Adrenal gland (tissue), 12 donors: ENCODE results near the gene SPPL3. TPM values are rescaled to one million over a fixed set of nuclear protein-coding genes. Genes with fewer than 3 reads are reported as not detected.

ENCODE experiments used
- DNase-seq, 7 donors: peaks; one replicate each; pipeline ENCODE4 v3.0.0-alpha.2; 2019 to 2020
- H3K27ac ChIP-seq, 5 donors: fragments of 200-600 bp; sonication (generic) in 4 of 5; 1 replicate in 3 of 5; 2 replicates in 2 of 5; pipeline versions ENCODE4 v1.5.1 to v1.8.0; 2016 to 2020; ENCODE audit warnings: mild to moderate bottlenecking in 1 of 5
- H3K27me3 ChIP-seq: fragments of 200-600 bp; 2 replicates; pipeline ENCODE4 v1.8.0; 2021
- H3K36me3 ChIP-seq, 2 donors: fragments of 200-600 bp; replicated peaks in 1 of 2; 1 replicate in 1 of 2; 2 replicates in 1 of 2; pipeline versions ENCODE4 v1.5.1 to v1.8.0; 2018 to 2022
- H3K4me1 ChIP-seq, 2 donors: fragments of 200-600 bp; replicated peaks in 1 of 2; 1 replicate in 1 of 2; 2 replicates in 1 of 2; pipeline versions ENCODE4 v1.5.1 to v1.8.0; 2018 to 2021
- H3K4me3 ChIP-seq, 4 donors: fragments of 200-600 bp; sonication (generic) in 3 of 4; one replicate each; pipeline ENCODE4 v1.5.1; 2016 to 2018
- H3K9me3 ChIP-seq, 3 donors: fragments of 200-600 bp; sonication (generic) in 1 of 3; replicated peaks in 1 of 3; 1 replicate in 2 of 3; 2 replicates in 1 of 3; pipeline versions ENCODE4 v1.5.1 to v1.8.0; 2016 to 2021
- CTCF ChIP-seq, 6 experiments: fragments of 450-650 bp in 4 of 6; fragments of 200-600 bp in 2 of 6; sonication (generic) in 1 of 6; IDR thresholded peaks; 1 replicate in 5 of 6; 2 replicates in 1 of 6; pipeline versions ENCODE4 v1.5.1 to v1.8.0; 2016 to 2021; ENCODE audit warnings: antibody characterized with exemption in 6 of 6, mild to moderate bottlenecking in 2 of 6, moderate library complexity in 1 of 6
- POLR2A ChIP-seq, 2 donors: fragments of 450-650 bp; IDR thresholded peaks; one replicate each; pipeline ENCODE4 v1.6.1; 2017; ENCODE audit warnings: antibody characterized with exemption in 2 of 2, mild to moderate bottlenecking in 2 of 2, moderate library complexity in 1 of 2
- WGBS, 4 donors: extraction: QIAGEN DNeasy Blood & Tissue Kit in 2 of 4; methylation state at CpG; one replicate each; pipeline versions ENCODE4 v1.1.5 to v1.1.7; 2013 to 2017; 5-methylcytosine and 5-hydroxymethylcytosine counted together
- intact Hi-C, 2 donors: fragments of 100-400 bp; cut with DNase I; formaldehyde crosslinking; loops; one replicate each; pipeline versions ENCODE4 v1.14.1 to v1.15.0; 2022 to 2023
- polyA plus RNA-seq, 3 donors: library from polyadenylated mRNA; stranded (reverse); fragments of 200-250 nt in 2 of 3; fragments of 350-450 nt in 1 of 3; fragmentation: Illumina TruSeq in 1 of 3; extraction: RNeasy Lipid Tissue Mini Kit (QIAGEN cat#74804) in 1 of 3; gene quantifications; one replicate each; pipeline ENCODE4 v1.2.3, GENCODE V29; 2013 to 2014
- total RNA-seq, 9 donors: library from RNA; depleted of rRNA in 4 of 9; stranded (reverse); fragments of >200 nt in 4 of 9; fragments of 120-200 nt in 1 of 9; fragmentation: NEBNext Ultra II Directional in 1 of 9; extraction: Animal tissue kit (Norgen Biotek cat#: 25700) in 1 of 9; gene quantifications; one replicate each; pipeline versions ENCODE4 v1.1.0 to v1.2.4, GENCODE V29; 2013 to 2023
- donor health status: healthy with polysubstance abuse.
- donor health status: Bipolar disorder and iron deficiency.
- donor health status: DM: yes; HTN: yes; CAD: no.
- donor health status: DM: no; HTN: no; CAD: no.
- donor health status: DM: no; HTN: no; CAD: no.
- donor health status: DM: yes; HTN: yes; CAD: no.

The SPPL3 gene
- total and polyA plus RNA-seq, 12 donors: 10.5 to 50.6 (median 21.3) TPM

- H3K4me1 ChIP-seq: peaks cover 12 to 47% of the 10 kb centered on the region in 2 donors
- WGBS, 4 donors: 79 to 95% (median 91%) methylated on average over 2 of the region's 2 CpGs
- intact Hi-C loops: loop anchor here in 1 of 2 donors (10.0 kb wide), 1 partner anchor 134 kb away; the partner anchor contains the start of gene POP5
- no peak for DNase-seq
- TF ChIP-seq CTCF (IDR thresholded peaks at IDR 0.05): no peak
- TF ChIP-seq POLR2A (IDR thresholded peaks at IDR 0.05): no peak
- H3K4me3 ChIP-seq: no peak overlapping the region
- peak overlapping the region in 2 of 5 donors; percentile 87 to 91 for H3K27ac ChIP-seq
- H3K36me3 ChIP-seq: peaks cover 0 to 97% of the 10 kb centered on the region in 2 donors
- H3K9me3 ChIP-seq: no peaks in the 10 kb centered on the region
- no peaks in the 10 kb centered on the region for H3K27me3 ChIP-seq
Measured at GRCh38 chr12:120719072-120719471, 185.1 kb downstream of the SPPL3 start.

GRCh38 chr12:120718055-120718454 lies 186.1 kb downstream of the SPPL3 start:
- DNase-seq: peak in 3 of 7 donors; percentile 52 to 78 (median 66)
- intact Hi-C loops: loop anchor here in 1 of 2 donors (10.0 kb wide), 1 partner anchor 133 kb away; the partner anchor contains the start of gene POP5
- Histone ChIP-seq H3K36me3 (peaks cover 0 to 93% of the 10 kb centered on the region in 2 donors), H3K27ac (peak overlapping the region in 3 of 5 donors; percentile 26 to 91 (median 52)), H3K9me3 (no peaks in the 10 kb centered on the region), H3K4me3 (no peak overlapping the region), H3K27me3 (no peaks in the 10 kb centered on the region), H3K4me1 (peaks cover 12 to 52% of the 10 kb centered on the region in 2 donors)
- WGBS, 4 donors: 70 to 80% (median 76%) methylated on average over 9 of the region's 9 CpGs
- no peak for TF ChIP-seq POLR2A (IDR thresholded peaks at IDR 0.05)
- no peak for TF ChIP-seq CTCF (IDR thresholded peaks at IDR 0.05)

GRCh38 chr12:120713861-120714482 lies 190.2 kb downstream of the SPPL3 start:
- DNase-seq: peak; percentile 77 to 91 (median 85)
- WGBS, 4 donors: 18 to 23% (median 22%) methylated on average over 4 of the region's 4 CpGs
- TF ChIP-seq CTCF (IDR thresholded peaks at IDR 0.05) (peak; percentile 82 to 87 (median 86)), POLR2A (IDR thresholded peaks at IDR 0.05) (no peak)
- no peaks in the 10 kb centered on the region for H3K9me3 ChIP-seq
- no peak overlapping the region for H3K4me3 ChIP-seq
- peaks cover 11 to 45% of the 10 kb centered on the region in 2 donors for H3K4me1 ChIP-seq
- peaks cover 0 to 53% of the 10 kb centered on the region in 2 donors for H3K36me3 ChIP-seq
- intact Hi-C loops: loop anchor here (5.0 to 10.0 kb wide), 3 partner anchors 67 to 132 kb away; partner anchors contain the start of gene POP5 (in 2 of the 2)
- no peaks in the 10 kb centered on the region for H3K27me3 ChIP-seq
- no peak overlapping the region for H3K27ac ChIP-seq

GRCh38 chr12:120712610-120713009 lies 191.5 kb downstream of the SPPL3 start:
- Histone ChIP-seq H3K36me3 (peaks cover 0 to 40% of the 10 kb centered on the region in 2 donors), H3K27ac (no peak overlapping the region), H3K27me3 (no peaks in the 10 kb centered on the region), H3K9me3 (no peaks in the 10 kb centered on the region), H3K4me1 (peaks cover 11 to 32% of the 10 kb centered on the region in 2 donors), H3K4me3 (no peak overlapping the region)
- WGBS, 4 donors: 70 to 76% (median 73%) methylated on average over 6 of the region's 6 CpGs
- no peak for TF ChIP-seq POLR2A (IDR thresholded peaks at IDR 0.05)
- no peak for TF ChIP-seq CTCF (IDR thresholded peaks at IDR 0.05)
- intact Hi-C loops: loop anchor here (5.0 to 10.0 kb wide), 3 partner anchors 65 to 130 kb away; partner anchors contain the start of gene POP5 (in 2 of the 2)
- DNase-seq: no peak

Other genes starting within 250 kb of the SPPL3 start
- 100 to 1,000 TPM; 210 to 555 (median 285) TPM for gene MLEC, start 217.2 kb downstream of the SPPL3 start, total RNA-seq
- 100 to 1,000 TPM in 1 of 3 donors, 10 to 100 TPM in 2; 68.3 to 286 (median 90.0) TPM for gene MLEC, start 217.2 kb downstream of the SPPL3 start, polyA plus RNA-seq
- gene UNC119B, start 193.9 kb downstream of the SPPL3 start, total RNA-seq: 10 to 100 TPM; 21.5 to 97.5 (median 66.2) TPM
- 10 to 100 TPM; 14.0 to 43.9 (median 17.9) TPM for gene UNC119B, start 193.9 kb downstream of the SPPL3 start, polyA plus RNA-seq
- gene ACADS, start 178.5 kb downstream of the SPPL3 start, total RNA-seq: 100 to 1,000 TPM in 4 of 9 donors, 10 to 100 TPM in 5; 54.9 to 179 (median 94.1) TPM
- 10 to 100 TPM in 2 of 3 donors, 1 to 10 TPM in 1; 6.2 to 68.4 (median 53.9) TPM for gene ACADS, start 178.5 kb downstream of the SPPL3 start, polyA plus RNA-seq
- gene HNF1A, start 74.2 kb upstream of the SPPL3 start, total RNA-seq: under 1 TPM in 1 of 9 donors, not detected in 8; 0.08 TPM
- under 1 TPM in 1 of 3 donors, not detected in 2; 0.03 TPM for gene HNF1A, start 74.2 kb upstream of the SPPL3 start, polyA plus RNA-seq
- gene C12orf43, start 112.1 kb upstream of the SPPL3 start, total RNA-seq: 10 to 100 TPM in 8 of 9 donors, 1 to 10 TPM in 1; 8.9 to 20.0 (median 14.0) TPM
- gene C12orf43, start 112.1 kb upstream of the SPPL3 start, polyA plus RNA-seq: 10 to 100 TPM; 10.9 to 14.6 (median 13.0) TPM
- gene OASL, start 134.9 kb upstream of the SPPL3 start, total RNA-seq: 1 to 10 TPM in 1 of 9 donors, under 1 TPM in 7, not detected in 1; 0.06 to 1.1 (median 0.40) TPM
- gene OASL, start 134.9 kb upstream of the SPPL3 start, polyA plus RNA-seq: 1 to 10 TPM in 2 of 3 donors, under 1 TPM in 1; 0.99 to 1.9 (median 1.3) TPM
- gene P2RX7, start 228.5 kb upstream of the SPPL3 start, total RNA-seq: 10 to 100 TPM in 2 of 9 donors, 1 to 10 TPM in 7; 1.2 to 13.5 (median 7.2) TPM
- gene P2RX7, start 228.5 kb upstream of the SPPL3 start, polyA plus RNA-seq: 10 to 100 TPM in 1 of 3 donors, 1 to 10 TPM in 2; 2.0 to 10.5 (median 2.4) TPM